ENCODE data around the gene FRMD4A. TPM values are rescaled to one million over a fixed set of nuclear protein-coding genes. Genes with fewer than 3 reads are reported as not detected.

The FRMD4A gene
- total RNA-seq, 2 experiments from 2014 or later: 3.1 to 3.7 TPM

GRCh38 chr10:13909516-13910258 lies 421.0 kb downstream of the FRMD4A start:
- no peak overlapping the region for H3K27ac ChIP-seq (ENCODE audit: low read depth in 1 of 2, low read length in 2 of 2)
- no peaks in the 10 kb centered on the region for H3K4me1 ChIP-seq (ENCODE audit: insufficient read depth, low read length)
- Mint-ChIP-seq H3K27ac (no peak overlapping the region), H3K27me3 (no peaks in the 10 kb centered on the region), H3K4me1 (ENCODE audit: low read depth) (peaks cover 6% of the 10 kb centered on the region), H3K36me3 (ENCODE audit: low read depth) (no peaks in the 10 kb centered on the region), H3K4me3 (no peak overlapping the region), H3K9me3 (no peaks in the 10 kb centered on the region)
- ChIA-PET CTCF (no interaction called here), POLR2A (no interaction called here)
- DNase-seq (no peak), ATAC-seq (ENCODE audit: poor library complexity) (no peak)
- no peaks in the 10 kb centered on the region for H3K9me3 ChIP-seq (ENCODE audit: control insufficient read depth in 1 of 2, insufficient read depth in 1 of 2, low read length in 2 of 2)
- intact Hi-C loops (cut with DNase I, micrococcal nuclease): no loop called here
- H3K27me3 ChIP-seq (ENCODE audit: control insufficient read depth in 1 of 2, insufficient read depth in 2 of 2, low read length in 2 of 2): no peaks in the 10 kb centered on the region
- no peak for TF ChIP-seq CTCF (IDR thresholded peaks at IDR 0.05)
- H3K36me3 ChIP-seq (ENCODE audit: insufficient read depth, low read length): no peaks in the 10 kb centered on the region
- H3K4me3 ChIP-seq (ENCODE audit: low read length): no peak overlapping the region

DNA sequence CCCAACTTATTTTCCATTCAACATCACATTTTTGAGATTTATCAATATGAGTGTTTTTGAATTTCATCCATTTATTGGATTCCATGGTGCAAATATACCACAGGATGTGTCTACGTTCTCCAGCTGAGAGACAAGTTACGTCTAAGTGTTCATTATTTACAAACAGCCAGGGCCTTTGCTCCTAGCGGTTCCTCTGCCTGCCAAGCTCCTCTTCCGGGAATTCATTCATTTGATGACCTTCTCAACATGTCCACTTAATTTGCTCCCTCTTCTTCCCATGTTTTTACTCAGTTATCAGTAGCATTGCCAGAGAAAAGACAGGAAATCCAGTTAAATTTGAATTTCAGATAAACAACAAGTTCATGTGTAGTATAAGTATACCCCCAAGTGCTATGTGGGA lies 422.2 kb downstream of the FRMD4A start:
- H3K4me1 Mint-ChIP-seq (ENCODE audit: low read depth): peaks cover 6% of the 10 kb centered on the region
- ChIA-PET CTCF (no interaction called here), POLR2A (no interaction called here)
- H3K4me1 ChIP-seq (ENCODE audit: insufficient read depth, low read length): no peaks in the 10 kb centered on the region
- H3K27me3 Mint-ChIP-seq: no peaks in the 10 kb centered on the region
- H3K4me3 Mint-ChIP-seq: no peak overlapping the region
- no peaks in the 10 kb centered on the region for H3K9me3 Mint-ChIP-seq
- H3K9me3 ChIP-seq (ENCODE audit: control insufficient read depth in 1 of 2, insufficient read depth in 1 of 2, low read length in 2 of 2): no peaks in the 10 kb centered on the region
- H3K36me3 Mint-ChIP-seq (ENCODE audit: low read depth): no peaks in the 10 kb centered on the region
- H3K4me3 ChIP-seq (ENCODE audit: low read length): no peak overlapping the region
- TF ChIP-seq CTCF (IDR thresholded peaks at IDR 0.05): no peak
- H3K27ac Mint-ChIP-seq: no peak overlapping the region
- H3K27me3 ChIP-seq (ENCODE audit: control insufficient read depth in 1 of 2, insufficient read depth in 2 of 2, low read length in 2 of 2): no peaks in the 10 kb centered on the region
- intact Hi-C loops (cut with DNase I, micrococcal nuclease): no loop called here
- DNase-seq (no peak), ATAC-seq (ENCODE audit: poor library complexity) (no peak)
- H3K36me3 ChIP-seq (ENCODE audit: insufficient read depth, low read length): no peaks in the 10 kb centered on the region
- no peak overlapping the region for H3K27ac ChIP-seq (ENCODE audit: low read depth in 1 of 2, low read length in 2 of 2)

DNA sequence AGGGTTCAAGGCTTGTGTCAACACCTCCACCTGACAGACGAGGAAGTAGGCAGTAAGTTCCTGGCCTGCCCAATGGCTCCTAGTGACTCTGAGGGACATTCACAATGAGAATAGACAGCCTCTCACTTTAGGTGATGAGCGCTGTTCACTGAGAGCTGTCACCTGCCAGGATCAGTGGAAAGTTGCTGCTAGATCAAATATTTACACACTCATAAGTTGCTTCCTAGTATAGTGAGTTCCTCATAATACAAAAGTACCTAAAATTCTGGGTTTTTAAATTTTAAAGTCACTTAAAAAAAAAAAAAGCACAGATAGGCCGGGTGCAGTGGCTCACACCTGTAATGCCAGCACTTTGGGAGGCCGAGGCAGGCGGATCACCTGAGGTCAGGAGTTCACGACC lies 423.2 kb downstream of the FRMD4A start:
- ATAC-seq (ENCODE audit: poor library complexity) (no peak), DNase-seq (no peak)
- Mint-ChIP-seq H3K4me1 (ENCODE audit: low read depth) (peaks cover 6% of the 10 kb centered on the region), H3K27me3 (no peaks in the 10 kb centered on the region), H3K27ac (no peak overlapping the region), H3K36me3 (ENCODE audit: low read depth) (no peaks in the 10 kb centered on the region), H3K9me3 (no peaks in the 10 kb centered on the region), H3K4me3 (no peak overlapping the region)
- H3K27me3 ChIP-seq (ENCODE audit: control insufficient read depth in 1 of 2, insufficient read depth in 2 of 2, low read length in 2 of 2): no peaks in the 10 kb centered on the region
- H3K9me3 ChIP-seq (ENCODE audit: control insufficient read depth in 1 of 2, insufficient read depth in 1 of 2, low read length in 2 of 2): no peaks in the 10 kb centered on the region
- POLR2A ChIA-PET: no interaction called here
- no peak overlapping the region for H3K4me3 ChIP-seq (ENCODE audit: low read length)
- H3K4me1 ChIP-seq (ENCODE audit: insufficient read depth, low read length): no peaks in the 10 kb centered on the region
- CTCF ChIA-PET: no interaction called here
- no peaks in the 10 kb centered on the region for H3K36me3 ChIP-seq (ENCODE audit: insufficient read depth, low read length)
- intact Hi-C loops (cut with DNase I, micrococcal nuclease): no loop called here
- no peak for TF ChIP-seq CTCF (IDR thresholded peaks at IDR 0.05)
- no peak overlapping the region for H3K27ac ChIP-seq (ENCODE audit: low read depth in 1 of 2, low read length in 2 of 2)
